Kidney tubule cell (primary cell): Measurements from ENCODE around the gene POLR3B.
"Not testable (repeated sequence)": the region's sequence is repeated elsewhere in the genome, so short reads cannot be mapped to it uniquely, and the experiment has no call there.

Source experiments
- DNase-seq: peaks from one replicate; pipeline ENCODE4 v3.0.0-alpha.2; 2018; ENCODE audit warnings: low spot score

The POLR3B gene

GRCh38 chr12:106461730-106462129 lies 104.2 kb downstream of the POLR3B start:
- no peak for DNase-seq

GRCh38 chr12:106465605-106466004 lies 108.1 kb downstream of the POLR3B start:
- DNase-seq: not testable (repeated sequence)

GRCh38 chr12:106475662-106476061 lies 118.1 kb downstream of the POLR3B start:
- not testable (repeated sequence) for DNase-seq

- DNase-seq: not testable (repeated sequence)
Observed at GRCh38 chr12:106477627-106478026, 120.1 kb downstream of the POLR3B start.

- DNase-seq: no peak
Observed at GRCh38 chr12:106480251-106480650, 122.7 kb downstream of the POLR3B start.

- no peak for DNase-seq
Observed at GRCh38 chr12:106481246-106481645, 123.7 kb downstream of the POLR3B start.

GRCh38 chr12:106487664-106488063 lies 130.1 kb downstream of the POLR3B start:
- DNase-seq: no peak

- no peak for DNase-seq
Observed at GRCh38 chr12:106488884-106489283, 131.3 kb downstream of the POLR3B start.

- no peak for DNase-seq
Observed at GRCh38 chr12:106490264-106490663, 132.7 kb downstream of the POLR3B start.

- DNase-seq: no peak
Observed at GRCh38 chr12:106492857-106493256, 135.3 kb downstream of the POLR3B start.

GRCh38 chr12:106493531-106493930 lies 136.0 kb downstream of the POLR3B start:
- peak; percentile 83 for DNase-seq

- no peak for DNase-seq
Observed at GRCh38 chr12:106495354-106495965, 137.9 kb downstream of the POLR3B start.

- peak; percentile 8 for DNase-seq
Observed at GRCh38 chr12:106498056-106498455, 140.5 kb downstream of the POLR3B start.

- DNase-seq: no peak
Observed at GRCh38 chr12:106499628-106500027, 142.1 kb downstream of the POLR3B start.

- DNase-seq: no peak
Observed at GRCh38 chr12:106506691-106507090, 149.1 kb downstream of the POLR3B start.

- DNase-seq: no peak
Observed at GRCh38 chr12:106508966-106509365, 151.4 kb downstream of the POLR3B start.

GRCh38 chr12:106511365-106511764 lies 153.8 kb downstream of the POLR3B start:
- DNase-seq: no peak

- DNase-seq: no peak
Observed at GRCh38 chr12:106517314-106517713, 159.8 kb downstream of the POLR3B start.

- no peak for DNase-seq
Observed at GRCh38 chr12:106519607-106520021, 162.1 kb downstream of the POLR3B start.

GRCh38 chr12:106521901-106522300 lies 164.4 kb downstream of the POLR3B start:
- no peak for DNase-seq

- DNase-seq: no peak
Observed at GRCh38 chr12:106522708-106523107, 165.2 kb downstream of the POLR3B start.

- DNase-seq: no peak
Observed at GRCh38 chr12:106527356-106527755, 169.8 kb downstream of the POLR3B start.

GRCh38 chr12:106541201-106541600 lies 183.7 kb downstream of the POLR3B start:
- no peak for DNase-seq

GRCh38 chr12:106551410-106551809 lies 193.9 kb downstream of the POLR3B start:
- DNase-seq: no peak
